ENCODE data around the gene DEF6.

The DEF6 gene, protein sequence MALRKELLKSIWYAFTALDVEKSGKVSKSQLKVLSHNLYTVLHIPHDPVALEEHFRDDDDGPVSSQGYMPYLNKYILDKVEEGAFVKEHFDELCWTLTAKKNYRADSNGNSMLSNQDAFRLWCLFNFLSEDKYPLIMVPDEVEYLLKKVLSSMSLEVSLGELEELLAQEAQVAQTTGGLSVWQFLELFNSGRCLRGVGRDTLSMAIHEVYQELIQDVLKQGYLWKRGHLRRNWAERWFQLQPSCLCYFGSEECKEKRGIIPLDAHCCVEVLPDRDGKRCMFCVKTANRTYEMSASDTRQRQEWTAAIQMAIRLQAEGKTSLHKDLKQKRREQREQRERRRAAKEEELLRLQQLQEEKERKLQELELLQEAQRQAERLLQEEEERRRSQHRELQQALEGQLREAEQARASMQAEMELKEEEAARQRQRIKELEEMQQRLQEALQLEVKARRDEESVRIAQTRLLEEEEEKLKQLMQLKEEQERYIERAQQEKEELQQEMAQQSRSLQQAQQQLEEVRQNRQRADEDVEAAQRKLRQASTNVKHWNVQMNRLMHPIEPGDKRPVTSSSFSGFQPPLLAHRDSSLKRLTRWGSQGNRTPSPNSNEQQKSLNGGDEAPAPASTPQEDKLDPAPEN

DNA sequence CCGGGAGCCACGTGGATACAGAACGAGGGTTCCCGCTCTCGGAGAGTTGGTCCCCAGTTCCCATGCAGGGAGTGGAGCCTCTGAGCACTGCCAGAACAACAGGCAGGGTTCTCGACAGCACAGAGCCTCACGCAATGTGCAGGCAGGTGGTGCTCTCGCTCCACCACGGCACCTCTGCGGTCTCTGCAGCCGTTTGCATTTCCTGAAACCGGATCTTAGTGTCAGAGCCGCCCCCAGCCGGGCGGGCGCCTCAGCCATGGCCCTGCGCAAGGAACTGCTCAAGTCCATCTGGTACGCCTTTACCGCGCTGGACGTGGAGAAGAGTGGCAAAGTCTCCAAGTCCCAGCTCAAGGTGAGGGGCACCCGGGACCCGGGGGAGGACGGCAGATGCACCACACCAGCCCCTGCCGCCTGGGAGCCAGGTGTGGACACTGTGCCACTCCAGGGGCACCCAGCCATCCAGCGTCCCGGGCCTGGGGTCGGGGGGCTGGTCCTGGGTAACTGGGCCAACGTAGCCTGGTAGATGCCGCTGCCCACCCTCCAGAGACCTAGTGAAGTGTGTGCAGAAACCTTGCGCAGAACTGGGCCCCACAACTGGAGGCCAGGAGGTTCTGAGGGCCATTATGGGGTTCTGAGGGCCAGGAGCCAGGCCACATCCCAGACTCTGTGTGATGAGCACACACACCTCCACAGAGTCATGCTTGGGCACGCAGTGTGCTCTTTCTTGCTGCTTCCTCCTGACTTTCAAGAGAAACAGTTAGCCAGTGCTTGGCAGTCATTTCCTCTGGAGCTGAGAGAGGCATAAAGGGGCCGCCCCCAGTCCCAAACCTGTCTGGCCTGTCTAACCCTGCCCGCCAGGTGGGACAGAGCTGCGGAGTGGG lies at the start of gene DEF6:
TSS of gene DEF6 (plus strand) at position 218 of the 881 bp plus-strand sequence. CDS start at position 257, 39 bp downstream.
- DNase-seq, result peak; percentile 85

DNA sequence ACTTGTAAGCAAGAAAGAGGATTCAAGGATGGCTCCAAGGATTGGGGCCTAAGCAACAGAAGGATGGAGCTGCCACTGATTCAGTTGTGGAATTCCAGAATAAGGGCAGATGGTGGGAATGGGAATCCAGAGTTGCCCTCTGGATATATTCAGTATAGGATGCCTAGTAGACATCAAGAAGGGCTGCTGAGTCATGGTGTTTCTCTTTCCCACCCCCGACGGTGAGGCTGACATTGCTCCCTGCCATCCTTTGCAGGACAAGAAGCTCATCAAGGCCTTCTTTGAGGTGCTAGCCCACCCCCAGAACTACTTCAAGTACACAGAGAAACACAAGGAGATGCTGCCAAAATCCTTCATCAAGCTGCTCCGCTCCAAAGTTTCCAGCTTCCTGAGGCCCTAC lies 49.3 kb upstream of the DEF6 start:
- no peak for DNase-seq

GRCh38 chr6:35248965-35249364 lies 48.7 kb upstream of the DEF6 start:
- no peak for DNase-seq

DNA sequence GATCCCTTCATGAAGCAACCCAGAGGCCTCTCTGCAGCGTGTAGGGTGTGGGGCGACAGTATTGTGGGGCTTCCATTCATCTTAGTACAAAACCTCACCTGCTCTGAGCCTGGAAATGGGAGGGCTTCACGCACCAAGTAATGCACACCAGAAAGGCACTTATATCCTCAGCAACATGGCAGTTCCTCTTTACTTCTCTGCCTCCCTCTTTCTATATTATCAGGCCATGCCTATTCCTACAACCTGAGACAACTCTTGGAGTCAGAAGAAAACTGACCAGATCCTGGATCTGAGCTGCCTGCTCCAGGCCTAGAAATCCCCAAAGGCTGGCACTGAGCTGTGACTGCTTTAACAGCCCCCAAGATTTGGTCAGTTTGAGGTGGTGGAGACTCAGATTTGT lies 45.7 kb upstream of the DEF6 start:
- no peak for DNase-seq

- DNase-seq, result no peak
Measured at GRCh38 chr6:35253249-35253648, 44.4 kb upstream of the DEF6 start.

GRCh38 chr6:35258336-35258735 lies 39.3 kb upstream of the DEF6 start:
- DNase-seq, result no peak

DNA sequence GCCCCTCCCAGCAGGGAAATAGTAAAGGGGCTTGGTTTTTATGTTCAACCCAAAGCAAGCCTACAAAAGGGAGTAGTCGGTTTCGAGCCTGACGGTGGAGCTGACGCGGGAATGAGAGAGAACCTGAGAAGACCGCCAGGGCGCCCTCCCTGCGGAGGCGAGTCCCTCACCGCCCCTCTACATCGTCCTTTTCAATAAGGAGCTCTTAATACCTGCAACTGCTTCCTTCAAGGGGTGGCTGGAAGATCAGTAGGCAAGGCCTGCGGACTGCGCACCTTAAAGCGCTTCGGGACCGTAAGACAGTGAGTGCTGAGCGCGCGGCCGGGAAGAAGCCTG lies 38.8 kb upstream of the DEF6 start:
- peak; percentile 41 for DNase-seq

DNA sequence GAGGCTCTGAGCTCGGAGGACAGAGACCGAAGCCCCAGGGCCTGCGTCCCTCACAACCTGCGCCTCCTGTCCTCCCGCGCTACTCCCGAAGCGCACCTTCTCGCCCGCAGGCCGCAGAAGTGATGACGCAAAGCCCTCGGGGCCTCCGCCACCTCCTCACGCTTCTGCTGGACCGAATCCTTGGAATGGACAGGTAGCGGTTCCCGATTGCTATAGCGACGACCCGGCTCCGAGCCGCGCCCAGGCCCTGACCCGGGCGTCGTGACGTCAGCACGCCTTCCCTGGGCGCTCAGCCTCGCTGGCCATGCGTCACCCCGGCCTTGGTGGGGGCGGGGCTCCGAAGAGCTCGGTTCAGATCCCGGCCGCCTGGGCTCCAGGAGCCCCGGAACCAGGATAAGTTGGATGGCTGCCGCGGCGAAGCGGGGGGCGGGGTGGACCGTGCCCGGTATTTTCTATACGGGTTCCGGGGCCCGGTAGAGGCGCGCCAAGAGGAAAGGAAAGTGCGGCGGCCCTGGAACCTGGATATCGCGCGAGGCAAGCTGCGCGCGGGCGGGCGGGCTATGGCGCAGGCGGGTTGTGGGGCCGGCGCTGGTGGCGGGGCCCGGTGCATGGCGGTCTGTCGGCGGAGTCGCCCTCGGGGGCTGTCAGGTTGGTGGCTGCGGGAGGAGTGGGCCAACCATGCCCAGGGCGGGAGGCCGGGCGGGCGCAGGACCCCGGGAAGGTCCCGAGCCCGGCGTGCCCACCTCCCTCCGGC lies 38.2 kb upstream of the DEF6 start, which contains the start of gene ZNF76:
TSS of gene ZNF76 (plus strand) at position 542 of the 754 bp plus-strand sequence. CDS start 21,417 bp downstream, outside the sequence.
- peak; percentile 92 for DNase-seq

- DNase-seq, result peak; percentile 71
Measured at GRCh38 chr6:35259948-35260590, 37.5 kb upstream of the DEF6 start.

DNA sequence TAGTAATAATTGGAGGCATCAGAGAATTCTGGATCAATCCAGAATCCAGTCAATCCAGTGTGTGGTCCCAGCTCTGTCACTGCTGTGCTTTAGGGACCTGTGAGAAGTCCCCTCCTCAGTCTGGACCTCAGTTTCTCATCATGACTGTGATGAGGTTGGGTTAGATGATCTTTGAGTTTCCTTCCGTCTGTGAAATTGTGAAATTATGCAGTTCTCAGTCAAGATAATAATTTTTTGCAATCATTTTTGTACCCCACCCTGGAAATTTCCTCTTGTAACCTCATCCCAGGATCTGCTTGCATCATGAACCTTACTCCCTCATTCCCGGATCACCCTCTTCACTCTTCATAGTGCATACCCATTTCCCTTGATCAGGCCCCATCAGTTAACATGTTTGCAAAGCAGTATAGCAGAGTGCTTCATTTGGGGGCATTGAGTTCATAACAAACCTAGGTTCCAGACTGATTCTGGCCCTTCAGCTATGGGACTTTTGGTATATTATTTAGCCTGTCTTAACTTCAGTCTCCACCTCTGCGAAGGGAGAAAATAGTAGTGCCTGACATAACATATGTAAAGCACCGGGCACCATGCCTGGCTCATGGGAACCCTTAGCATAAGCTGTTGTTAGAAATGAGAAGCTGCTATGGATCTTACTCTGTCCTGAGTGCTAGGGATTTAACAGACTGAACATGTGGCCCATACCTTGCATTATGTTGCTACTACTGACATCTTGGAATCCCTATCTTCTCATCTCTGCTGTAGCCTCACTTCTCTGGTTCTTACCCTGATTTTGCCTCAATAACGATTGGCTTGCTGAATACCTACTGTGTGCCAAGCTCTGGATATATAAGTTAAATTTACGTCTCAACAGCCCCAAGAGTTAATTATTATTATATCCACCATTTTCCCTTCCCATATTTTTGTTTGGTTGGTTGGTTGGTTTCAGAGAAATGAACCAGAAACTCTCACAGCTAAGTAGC lies 36.7 kb upstream of the DEF6 start:
- DNase-seq, result no peak

GRCh38 chr6:35262596-35262995 lies 35.0 kb upstream of the DEF6 start:
- DNase-seq, result no peak

GRCh38 chr6:35264550-35265274 lies 32.9 kb upstream of the DEF6 start:
- no peak for DNase-seq

- no peak for DNase-seq
Measured at GRCh38 chr6:35265523-35265922, 32.1 kb upstream of the DEF6 start.

GRCh38 chr6:35267446-35267845 lies 30.2 kb upstream of the DEF6 start:
- DNase-seq, result no peak

- DNase-seq, result no peak
Measured at GRCh38 chr6:35267897-35268296, 29.7 kb upstream of the DEF6 start.

GRCh38 chr6:35272005-35272404 lies 25.6 kb upstream of the DEF6 start:
- DNase-seq, result no peak

DNA sequence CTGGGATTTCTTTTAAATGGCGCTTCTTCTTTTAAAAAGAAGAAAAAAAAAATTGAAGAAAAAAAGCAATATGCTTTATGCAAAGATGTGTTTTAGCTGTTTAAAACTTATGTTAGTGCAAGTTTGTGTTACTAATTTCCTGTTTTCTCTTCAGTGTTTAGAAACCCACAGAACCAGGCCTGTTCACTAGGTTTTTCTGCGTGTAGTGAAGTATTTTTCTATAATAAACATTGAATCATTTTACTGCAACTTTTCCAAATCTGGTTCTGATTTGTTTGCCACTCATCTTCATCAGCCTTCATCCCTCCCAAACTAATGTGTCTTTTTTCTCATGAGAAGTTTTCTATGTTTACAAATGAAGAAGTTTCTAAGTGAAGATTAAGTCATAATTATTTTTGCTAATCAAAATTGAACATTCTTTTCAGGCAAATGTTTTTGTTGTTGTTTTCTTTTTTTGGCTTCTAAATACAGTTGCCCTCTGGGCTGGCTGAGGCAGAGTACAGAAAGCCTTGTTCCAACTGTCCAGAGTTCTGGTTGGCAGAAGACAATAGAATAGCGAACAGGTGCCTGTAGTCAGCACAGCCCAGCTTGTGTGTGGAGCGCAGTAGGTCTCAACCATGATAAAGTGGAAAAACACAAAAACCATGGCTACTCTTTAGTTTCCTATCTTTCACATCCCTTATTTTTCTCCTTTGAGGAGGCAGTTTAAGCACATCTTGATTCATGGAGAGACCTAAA lies 23.6 kb upstream of the DEF6 start:
- DNase-seq, result no peak

DNA sequence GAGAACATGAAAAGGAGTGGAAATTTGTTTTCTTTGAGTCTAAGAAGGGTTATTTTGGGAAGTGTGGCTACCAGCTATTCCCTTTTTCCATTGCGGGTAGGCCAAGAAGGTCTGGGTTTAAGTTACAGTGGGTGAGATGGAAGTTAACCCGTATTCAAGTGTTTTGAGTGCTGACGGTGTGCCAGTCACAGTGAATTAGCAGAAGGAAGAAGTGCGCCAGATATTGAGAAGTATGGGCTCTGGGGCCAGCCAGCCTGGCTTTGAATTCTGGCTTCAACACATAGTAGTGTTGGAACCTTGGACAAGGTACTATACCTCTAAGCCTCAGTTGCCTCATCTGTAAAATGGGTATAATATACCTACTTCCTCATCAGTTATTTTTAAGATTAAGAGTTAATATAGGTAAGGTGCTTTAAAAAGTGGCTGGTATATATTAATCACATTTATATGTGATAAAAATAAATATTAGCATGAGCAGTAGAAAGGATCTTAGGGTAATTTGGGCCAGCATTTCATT lies 21.8 kb upstream of the DEF6 start:
- no peak for DNase-seq

DNA sequence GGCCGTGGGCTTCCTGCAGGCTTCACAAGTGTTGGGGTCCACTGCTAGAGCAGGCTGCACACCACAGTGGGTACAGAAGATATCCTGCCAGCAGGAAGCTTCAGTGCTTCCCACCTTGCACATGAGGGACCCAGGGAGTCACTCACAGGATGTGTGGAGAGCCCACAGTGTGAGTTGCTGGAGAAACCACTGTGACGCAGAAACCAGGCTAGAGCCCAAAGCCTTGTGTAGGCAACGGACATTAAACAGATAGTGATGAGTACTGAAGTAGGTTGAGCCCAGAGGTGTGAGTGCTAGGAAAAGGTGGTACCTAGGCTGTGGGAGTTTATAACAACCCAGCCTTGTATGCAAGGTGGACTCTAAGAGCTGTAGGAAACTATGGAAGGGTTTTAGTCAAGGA lies 18.9 kb upstream of the DEF6 start:
- DNase-seq, result no peak

All from stimulated activated CD4-positive, alpha-beta T cell treated with anti-CD3 and anti-CD28 coated beads, Interleukin-4, amount 100 ng/mL, for 1 hour (primary cell).